ENCODE data around the gene PHKB.

Gene PHKB

GRCh38 chr16:47734081-47734857 is 273.1 kb downstream of the PHKB start:
- DNase-seq = no peak

GRCh38 chr16:47734987-47735594 is 274.0 kb downstream of the PHKB start:
- DNase-seq = no peak

GRCh38 chr16:47750371-47750770 is 289.2 kb downstream of the PHKB start:
- DNase-seq = no peak

Measured in activated CD4-positive, alpha-beta T cell treated with anti-CD3 and anti-CD28 coated beads, Interleukin-2, amount 50 U/mL, for 48 hours (primary cell).